ENCODE data around the gene NDUFS8.

NDUFS8 gene

GRCh38 chr11:68032003-68032402 is 1.5 kb downstream of the NDUFS8 start:
- no peak for DNase-seq
- TF ChIP-seq POLR2A (IDR thresholded peaks at IDR 0.05; ENCODE audit: low read length) = no peak
- no peak for TF ChIP-seq GATA1 (IDR thresholded peaks at IDR 0.05; ENCODE audit: low read depth, low read length)

GRCh38 chr11:68032997-68033707 is 2.7 kb downstream of the NDUFS8 start:
- no peak for TF ChIP-seq GATA1 (IDR thresholded peaks at IDR 0.05; ENCODE audit: low read depth, low read length)
- TF ChIP-seq POLR2A (IDR thresholded peaks at IDR 0.05; ENCODE audit: low read length) = no peak
- DNase-seq = no peak

- DNase-seq = no peak
- no peak for TF ChIP-seq POLR2A (IDR thresholded peaks at IDR 0.05; ENCODE audit: low read length)
- TF ChIP-seq GATA1 (IDR thresholded peaks at IDR 0.05; ENCODE audit: low read depth, low read length) = no peak
Observed at GRCh38 chr11:68033708-68034045, 3.2 kb downstream of the NDUFS8 start.

- no peak for TF ChIP-seq POLR2A (IDR thresholded peaks at IDR 0.05; ENCODE audit: low read length)
- TF ChIP-seq GATA1 (IDR thresholded peaks at IDR 0.05; ENCODE audit: low read depth, low read length) = no peak
- DNase-seq = no peak
Observed at GRCh38 chr11:68035266-68035876, 4.9 kb downstream of the NDUFS8 start.

- TF ChIP-seq GATA1 (IDR thresholded peaks at IDR 0.05; ENCODE audit: low read depth, low read length) = no peak
- no peak for TF ChIP-seq POLR2A (IDR thresholded peaks at IDR 0.05; ENCODE audit: low read length)
- DNase-seq = no peak
Observed at GRCh38 chr11:68036141-68036716, 5.7 kb downstream of the NDUFS8 start.

- no peak for DNase-seq
- TF ChIP-seq POLR2A (IDR thresholded peaks at IDR 0.05; ENCODE audit: low read length) = peak; percentile 13
- no peak for TF ChIP-seq GATA1 (IDR thresholded peaks at IDR 0.05; ENCODE audit: low read depth, low read length)
Observed at GRCh38 chr11:68036717-68037239, 6.3 kb downstream of the NDUFS8 start.

- TF ChIP-seq POLR2A (IDR thresholded peaks at IDR 0.05; ENCODE audit: low read length) = no peak
- TF ChIP-seq GATA1 (IDR thresholded peaks at IDR 0.05; ENCODE audit: low read depth, low read length) = no peak
- DNase-seq = no peak
Observed at GRCh38 chr11:68037411-68038225, 7.1 kb downstream of the NDUFS8 start.

GRCh38 chr11:68038226-68038717 is 7.8 kb downstream of the NDUFS8 start:
- DNase-seq = peak in 1 of 2 experiments; percentile 33
- TF ChIP-seq GATA1 (IDR thresholded peaks at IDR 0.05; ENCODE audit: low read depth, low read length) (no peak), POLR2A (IDR thresholded peaks at IDR 0.05; ENCODE audit: low read length) (no peak)

- peak; percentile 90 for TF ChIP-seq POLR2A (IDR thresholded peaks at IDR 0.05; ENCODE audit: low read length)
- no peak for TF ChIP-seq GATA1 (IDR thresholded peaks at IDR 0.05; ENCODE audit: low read depth, low read length)
- DNase-seq = peak; percentile 79 to 87
Observed at GRCh38 chr11:68038718-68039525, 8.4 kb downstream of the NDUFS8 start, which contains the start of gene TCIRG1. Gene TCIRG1, plus strand, starts transcription at chr11:68039025. Its CDS starts 2,247 bp downstream, at chr11:68041272.

- TF ChIP-seq POLR2A (IDR thresholded peaks at IDR 0.05; ENCODE audit: low read length) = no peak
- TF ChIP-seq GATA1 (IDR thresholded peaks at IDR 0.05; ENCODE audit: low read depth, low read length) = no peak
- peak; percentile 48 for DNase-seq
Observed at GRCh38 chr11:68039526-68040086, 9.1 kb downstream of the NDUFS8 start.

- DNase-seq = peak; percentile 38 to 50
- TF ChIP-seq POLR2A (IDR thresholded peaks at IDR 0.05; ENCODE audit: low read length) = no peak
- TF ChIP-seq GATA1 (IDR thresholded peaks at IDR 0.05; ENCODE audit: low read depth, low read length) = no peak
Observed at GRCh38 chr11:68040101-68040956, 9.8 kb downstream of the NDUFS8 start.

All from erythroblast (primary cell).